HepG2 (cell line): ENCODE data around the gene TMEM218. TPM values are rescaled to one million over a fixed set of nuclear protein-coding genes. Genes with fewer than 3 reads are reported as not detected.

ENCODE experiments used
- ATAC-seq: fragments of 200-7000 bp; cut with Tn5 transposase; 3 replicates; pipeline ENCODE4 v1.9.1; 2020; ENCODE audit warnings: mild to moderate bottlenecking, moderate library complexity
- BruUV-seq: library from RNA; stranded (reverse); fragments of 400-500 nt; replicated peaks from 2 replicates; lab custom pipeline; 2021; lab: Mats Ljungman, UMichigan
- CTCF ChIA-PET: fragments of 300-600 bp; formaldehyde crosslinking; extraction: SDS; loops from one replicate; lab custom pipeline; 2021; ENCODE audit warnings: low total read pairs, inconsistent platforms, low intra/inter-chr PET ratio; lab: Yijun Ruan, JAX
- POLR2A ChIA-PET: fragments of 350-600 bp; sonication (Branson Sonifier 250); formaldehyde crosslinking; loops from one replicate; lab custom pipeline; 2020; ENCODE audit warnings: antibody characterized with exemption, inconsistent platforms; lab: Yijun Ruan, JAX
- DNase-seq: peaks from one replicate; pipeline ENCODE4 v3.0.0-alpha.2; 2015; ENCODE audit warnings: low spot score
- FAIRE-seq: peaks from 3 replicates; lab custom pipeline; 2011; peaks lifted over from hg19 to GRCh38; lab: Jason Lieb, UNC
- H2AFZ ChIP-seq: one replicate; pipeline ENCODE4 v1.6.1; 2011; ENCODE audit warnings: low read length, inconsistent platforms
- H3K27ac ChIP-seq: fragments of 300-600 bp; 3 replicates; pipeline ENCODE4 v1.8.0; 2011; ENCODE audit warnings: mixed run types, mild to moderate bottlenecking, mixed read lengths, low read length, inconsistent platforms; ENCODE audit not compliant: insufficient read depth; ENCODE audit errors: extremely low read length
- H3K27me3 ChIP-seq, 2 experiments: fragments of 200-600 bp in 1 of 2; 2 replicates in 1 of 2; 3 replicates in 1 of 2; pipeline versions ENCODE4 v1.6.0 to v1.8.0; 2011; ENCODE audit warnings: low read length in 2 of 2, mild to moderate bottlenecking in 2 of 2, moderate library complexity in 2 of 2, inconsistent platforms in 1 of 2; ENCODE audit not compliant: insufficient read depth in 2 of 2, control insufficient read depth in 1 of 2
- H3K36me3 ChIP-seq, 2 experiments: fragments of 200-600 bp in 1 of 2; replicated peaks in 1 of 2; 2 replicates in 1 of 2; 3 replicates in 1 of 2; pipeline versions ENCODE4 v1.5.1 to v1.8.0; 2011; ENCODE audit warnings: low read length in 2 of 2, inconsistent platforms in 1 of 2; ENCODE audit not compliant: insufficient read depth in 2 of 2, control insufficient read depth in 1 of 2
- H3K4me1 ChIP-seq: 2 replicates; pipeline ENCODE4 v1.5.1; 2012; ENCODE audit warnings: low read length, inconsistent platforms; ENCODE audit not compliant: insufficient read depth
- H3K4me2 ChIP-seq: 2 replicates; pipeline ENCODE4 v1.6.0; 2011; ENCODE audit warnings: low read depth, low read length, inconsistent platforms
- H3K4me3 ChIP-seq, 3 experiments: fragments of 200-600 bp in 1 of 3; sonication (generic), shearing (Covaris generic) in 1 of 3; replicated peaks in 1 of 3; 2 replicates each; pipeline ENCODE4 v1.5.1; 2011 to 2016; ENCODE audit warnings: low read length in 3 of 3, inconsistent platforms in 2 of 3, low read depth in 2 of 3, mild to moderate bottlenecking in 2 of 3, control low read depth in 1 of 3, mixed read lengths in 1 of 3; ENCODE audit not compliant: insufficient read depth in 1 of 3
- H3K79me2 ChIP-seq: one replicate; pipeline ENCODE4 v1.6.1; 2011; ENCODE audit warnings: low read length, inconsistent platforms; ENCODE audit not compliant: insufficient read depth
- H3K9ac ChIP-seq: 2 replicates; pipeline ENCODE4 v1.6.0; 2011; ENCODE audit warnings: mild to moderate bottlenecking, low read depth, low read length, inconsistent platforms; ENCODE audit not compliant: insufficient read depth
- H3K9me3 ChIP-seq: 2 replicates; pipeline ENCODE4 v1.5.1; 2012; ENCODE audit warnings: mild to moderate bottlenecking, low read length
- H4K20me1 ChIP-seq: 2 replicates; pipeline ENCODE4 v1.6.0; 2011; ENCODE audit warnings: inconsistent platforms, mild to moderate bottlenecking, low read length, moderate library complexity; ENCODE audit not compliant: insufficient read depth
- CTCF ChIP-seq: sonication (generic); formaldehyde crosslinking; IDR thresholded peaks from 2 replicates; pipeline ENCODE4 v1.5.0; 2020; ENCODE audit warnings: mild to moderate bottlenecking, missing genetic modification reagents, moderate library complexity
- MTA1 ChIP-seq: sonication (generic); formaldehyde crosslinking; IDR thresholded peaks from 2 replicates; pipeline ENCODE4 v1.4.0; 2020; ENCODE audit warnings: missing genetic modification reagents, mild to moderate bottlenecking, borderline replicate concordance
- MYPOP ChIP-seq: sonication (generic); formaldehyde crosslinking; IDR thresholded peaks from 2 replicates; pipeline ENCODE4 v1.8.1; 2023; ENCODE audit warnings: mild to moderate bottlenecking, moderate library complexity, missing genetic modification reagents
- NR2C2 ChIP-seq: sonication (generic); formaldehyde crosslinking; IDR thresholded peaks from 2 replicates; pipeline ENCODE4 v1.4.0; 2020; ENCODE audit warnings: missing genetic modification reagents, mild to moderate bottlenecking, moderate library complexity, borderline replicate concordance
- RAD21 ChIP-seq: fragments of 450-650 bp; formaldehyde crosslinking; IDR thresholded peaks from 2 replicates; pipeline ENCODE4 v1.5.0; 2020; ENCODE audit warnings: mild to moderate bottlenecking
- STAG1 ChIP-seq: sonication (generic); formaldehyde crosslinking; IDR thresholded peaks from 2 replicates; pipeline ENCODE4 v1.4.0; 2020; ENCODE audit warnings: missing genetic modification reagents
- TAF1 ChIP-seq: sonication (generic); formaldehyde crosslinking; IDR thresholded peaks from 2 replicates; pipeline ENCODE4 v1.4.0; 2020; ENCODE audit warnings: missing genetic modification reagents
- ZBTB39 ChIP-seq: sonication (generic); formaldehyde crosslinking; IDR thresholded peaks from 2 replicates; pipeline ENCODE4 v1.5.0; 2020; ENCODE audit warnings: missing genetic modification reagents
- ZNF143 ChIP-seq: sonication (generic); formaldehyde crosslinking; IDR thresholded peaks from 2 replicates; pipeline ENCODE4 v1.4.0; 2020; ENCODE audit warnings: missing genetic modification reagents
- ZNF552 ChIP-seq: sonication (generic); formaldehyde crosslinking; IDR thresholded peaks from 2 replicates; pipeline ENCODE4 v1.9.0; 2022; ENCODE audit warnings: missing genetic modification reagents, mild to moderate bottlenecking, borderline replicate concordance
- ZNF687 ChIP-seq: sonication (generic); formaldehyde crosslinking; IDR thresholded peaks from 2 replicates; pipeline ENCODE4 v1.5.1; 2020; ENCODE audit warnings: mild to moderate bottlenecking, missing genetic modification reagents, moderate library complexity
- ZNF747 ChIP-seq: sonication (generic); formaldehyde crosslinking; IDR thresholded peaks from 2 replicates; pipeline ENCODE4 v1.8.1; 2023; ENCODE audit warnings: missing genetic modification reagents, mild to moderate bottlenecking, borderline replicate concordance
- WGBS: methylation state at CpG from one replicate; pipeline ENCODE4 v1.1.6; 2017; ENCODE audit warnings: low lambda C conversion rate; 5-methylcytosine and 5-hydroxymethylcytosine counted together
- in situ Hi-C: cut with HindIII; loops from 2 replicates; pipeline ENCODE4 v1.10.0; 2017; ENCODE audit warnings: low pct_unique_long_range_greater_than_20kb; ENCODE audit not compliant: extremely low pct_ligation_motif_present
- intact Hi-C: fragments of 100-400 bp; cut with micrococcal nuclease; formaldehyde crosslinking; loops from one replicate; pipeline ENCODE4 v1.10.0; 2022; ENCODE audit not compliant: unreplicated experiment
- polyA plus RNA-seq, 8 experiments: library from polyadenylated mRNA; depleted of rRNA in 3 of 8; stranded (reverse) in 7 of 8; unstranded in 1 of 8; fragments of >200 nt; fragmentation: Illumina TruSeq in 4 of 8; extraction: Trizol in 4 of 8; gene quantifications; 2 replicates each; pipeline versions ENCODE4 v1.2.1 to v1.2.3, GENCODE V29; 2011 to 2016; ENCODE audit warnings: low read depth in 4 of 8, missing spikeins in 1 of 8, mixed read lengths in 1 of 8; ENCODE audit not compliant: insufficient read depth in 1 of 8
- total RNA-seq, 5 experiments: library from RNA; depleted of rRNA; stranded (reverse); fragments of >200 nt; fragmentation: Illumina TruSeq; extraction: Trizol; gene quantifications; 2 replicates each; pipeline ENCODE4 v1.2.3, GENCODE V29; 2016; ENCODE audit warnings: low read depth in 1 of 5

Gene TMEM218
- total and polyA plus RNA-seq, 2 of the 13 experiments (the other 11 are each of a cell fraction or from before 2014, with no cell fraction given), result 11.8 to 14.0 TPM

GRCh38 chr11:125141686-125142535 is 30.5 kb upstream of the TMEM218 start:
- Histone ChIP-seq H3K4me1 (peaks cover 5% of the 10 kb centered on the region; the same call in 1 of the 2 replicates), H4K20me1 (no peaks in the 10 kb centered on the region), H3K79me2 (no peaks in the 10 kb centered on the region), H3K4me2 (no peak overlapping the region; the same call in 1 of the 2 replicates), H3K36me3 (no peaks in the 10 kb centered on the region), H3K4me3 (no peak overlapping the region), H3K27me3 (peaks cover 4 to 49% of the 10 kb centered on the region in 2 experiments), H3K9ac (no peak overlapping the region), H3K27ac (no peak overlapping the region), H2AFZ (no peak overlapping the region), H3K9me3 (no peaks in the 10 kb centered on the region)
- BruUV-seq, result no TSS peak
- intact Hi-C loops, result loop anchor here (1.0 to 2.0 kb wide), 3 partner anchors 51 to 179 kb away; no protein-coding TSS in a partner anchor
- no peak for FAIRE-seq
- CTCF ChIA-PET, result interaction anchor here (0.7 to 1.9 kb wide), 3 partner anchors 50 to 183 kb away, joined by 3 to 23 read pairs (median 11); no protein-coding TSS in a partner anchor
- POLR2A ChIA-PET, result no interaction called here
- ATAC-seq, result peak; percentile 89
- 12% methylated on average over 13 of the region's 18 CpGs for WGBS
- DNase-seq, result no peak
- in situ Hi-C loops, result loop anchor here (5.0 to 10.0 kb wide), 2 partner anchors 50 to 167 kb away; no protein-coding TSS in a partner anchor
- TF ChIP-seq ZBTB39 (CRISPR knock-in tag) (no peak), ZNF143 (CRISPR knock-in tag) (no peak), ZNF747 (CRISPR knock-in tag) (no peak), STAG1 (CRISPR knock-in tag) (peak; percentile 79), MYPOP (0 out of 2 replicates have a peak, but pooled peaks have one; percentile 54), RAD21 (CRISPR knock-in tag) (peak; percentile 55; the same call in 1 of the 2 replicates), NR2C2 (no peak), TAF1 (CRISPR knock-in tag) (no peak), CTCF (CRISPR knock-in tag) (peak; percentile 85), MTA1 (CRISPR knock-in tag) (no peak), ZNF552 (CRISPR knock-in tag) (no peak), ZNF687 (peak; percentile 21; the same call in 1 of the 2 replicates)
